HG02943 (cell line): Measurements from ENCODE around the gene ATP4A.

Source experiments
- ATAC-seq: cut with Tn5 transposase; IDR thresholded peaks from one replicate; pipeline ENCODE4 v1.9.1; 2021; ENCODE audit warnings: mild to moderate bottlenecking, low read depth, moderate library complexity; ENCODE audit not compliant: unreplicated experiment

The ATP4A gene

DNA sequence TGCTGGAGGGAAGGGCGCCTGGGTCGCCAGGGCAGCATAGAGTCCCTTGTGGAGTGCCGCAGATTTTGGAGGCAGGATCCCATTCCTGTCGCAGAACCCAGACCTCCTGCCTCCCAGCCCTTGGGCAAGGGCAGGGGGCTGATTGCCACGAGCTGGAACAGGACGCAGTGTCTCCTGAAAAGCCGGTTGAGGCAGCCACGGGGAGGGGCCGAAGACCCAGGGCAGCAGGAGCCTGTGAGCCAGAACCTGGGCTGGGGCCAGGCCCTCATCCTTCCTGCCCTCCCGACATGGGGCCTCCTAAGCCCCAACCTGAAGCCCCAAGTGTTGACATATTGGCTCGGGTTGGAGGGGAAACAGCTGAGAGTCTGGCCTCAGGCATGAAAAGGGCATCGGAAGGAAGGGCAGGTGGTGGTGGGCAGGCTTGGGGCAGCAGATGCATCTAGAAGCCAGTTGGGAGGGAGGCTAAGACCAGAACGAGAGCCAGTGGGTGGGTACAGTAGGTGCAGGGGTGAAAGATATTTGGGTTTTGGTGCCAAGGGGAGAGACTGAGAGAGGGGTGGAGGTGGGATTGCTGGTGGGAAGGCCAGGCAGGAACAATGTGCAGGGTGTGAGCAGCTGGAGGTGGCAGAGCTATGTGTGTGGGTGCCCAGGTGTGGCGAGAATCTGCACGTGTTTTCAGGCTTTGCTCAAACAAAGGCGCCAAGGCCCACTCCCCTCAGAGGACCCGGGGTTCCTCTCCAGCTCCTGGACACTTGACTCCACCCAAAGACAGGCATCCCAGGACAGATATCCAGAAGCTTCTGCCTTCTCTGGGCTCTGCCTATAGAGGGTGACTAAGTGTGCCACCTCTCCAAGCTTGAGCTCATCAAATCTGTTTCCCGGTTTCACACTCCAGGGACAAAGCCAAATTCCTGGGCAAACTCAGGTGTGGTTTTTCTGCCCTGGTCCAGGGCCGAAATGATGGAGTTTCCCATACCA lies 33.9 kb downstream of the ATP4A start:
- ATAC-seq: no peak

DNA sequence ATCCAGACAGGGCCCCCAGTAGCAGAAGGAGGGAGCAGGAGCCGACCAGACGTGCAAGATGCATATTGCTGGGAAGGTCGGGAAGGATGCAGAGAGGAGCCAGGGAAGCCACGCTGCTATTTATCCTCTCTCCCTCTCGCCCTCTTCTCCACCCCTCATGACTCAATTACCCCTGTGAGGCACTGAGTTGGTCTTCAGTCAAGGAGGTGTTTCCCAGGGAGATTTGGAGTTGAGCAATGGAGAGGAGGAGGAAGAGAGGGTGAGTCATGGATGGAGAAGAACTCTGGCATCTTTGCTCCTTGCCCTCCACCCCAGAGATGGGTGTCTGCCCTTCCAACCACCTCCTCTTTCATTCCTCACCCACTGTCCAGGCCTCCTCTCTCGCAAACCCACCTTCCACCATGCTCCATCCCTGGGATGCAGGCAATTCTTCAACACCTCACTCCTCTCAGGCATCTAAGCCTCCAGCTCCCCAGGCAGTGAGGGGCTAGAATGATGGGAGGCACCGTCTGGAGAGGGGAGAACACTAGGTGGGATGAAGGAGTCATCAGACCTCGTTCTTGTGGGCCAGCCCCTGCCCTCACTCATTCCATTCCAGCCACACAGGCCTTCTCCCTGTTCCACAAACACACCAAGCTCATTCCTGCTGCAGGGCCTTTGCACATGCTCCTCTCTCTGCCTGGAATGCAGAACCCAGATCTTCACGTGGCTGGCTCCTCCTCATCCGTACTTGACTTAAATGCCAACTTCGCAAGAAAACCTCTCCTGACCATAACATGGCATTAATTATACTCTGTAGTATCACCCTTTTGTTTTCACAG lies 35.0 kb downstream of the ATP4A start, which contains the start of gene SBSN:
TSS of gene SBSN (minus strand) at position 94 of the 821 bp plus-strand sequence. CDS start at position 64, 30 bp downstream.
- no peak for ATAC-seq

DNA sequence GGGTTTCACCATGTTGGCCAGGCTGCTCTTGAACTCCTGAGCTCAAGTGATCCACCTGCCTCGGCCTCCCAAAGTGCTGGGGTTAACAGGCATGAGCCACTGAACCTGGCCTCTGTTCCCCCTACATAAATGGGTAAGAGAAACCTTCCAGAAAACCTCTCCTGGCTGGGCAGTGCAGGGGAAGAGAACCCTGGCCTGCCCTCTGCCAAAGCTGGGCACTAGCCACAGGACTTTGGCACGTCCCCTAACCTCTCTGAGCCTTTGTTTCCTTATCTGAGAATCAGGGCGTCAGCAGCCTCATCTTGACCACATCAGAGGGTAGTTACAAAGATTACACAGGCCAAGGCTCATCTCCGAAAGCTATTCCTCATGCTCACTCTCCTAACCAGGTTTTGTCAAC lies 37.6 kb downstream of the ATP4A start:
- ATAC-seq: no peak

DNA sequence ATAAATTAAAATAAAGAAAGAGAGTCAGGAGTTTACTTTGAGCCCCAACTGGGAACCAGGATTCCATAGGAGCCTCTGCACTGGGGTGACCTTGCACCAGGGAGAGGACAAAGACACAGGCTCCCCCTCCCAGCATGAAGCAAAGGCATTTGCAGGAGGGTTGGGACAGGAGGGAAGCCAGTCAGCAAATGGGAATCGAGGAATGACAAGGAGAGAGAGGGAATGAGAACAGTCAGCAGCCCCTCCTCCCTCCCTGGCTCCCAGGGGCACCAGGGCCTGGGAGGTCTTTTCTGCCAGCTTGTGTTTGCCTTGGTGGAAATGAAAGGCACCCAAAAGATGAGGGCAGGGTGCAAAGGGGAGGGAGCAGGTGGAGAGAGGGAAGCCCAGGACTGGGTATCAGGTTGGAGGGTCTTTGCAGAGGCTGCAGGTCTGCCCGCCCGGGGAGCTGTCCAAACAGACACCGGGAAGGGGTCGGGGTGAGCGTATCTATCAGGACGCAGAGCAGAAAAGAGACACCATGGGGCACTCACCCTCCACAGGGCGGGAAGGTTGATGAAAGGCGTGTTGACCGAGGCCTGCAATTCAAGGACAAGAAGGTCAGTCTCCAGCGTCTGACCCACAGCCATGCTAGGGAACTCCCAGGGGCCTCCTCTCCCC lies 39.1 kb downstream of the ATP4A start:
- no peak for ATAC-seq

DNA sequence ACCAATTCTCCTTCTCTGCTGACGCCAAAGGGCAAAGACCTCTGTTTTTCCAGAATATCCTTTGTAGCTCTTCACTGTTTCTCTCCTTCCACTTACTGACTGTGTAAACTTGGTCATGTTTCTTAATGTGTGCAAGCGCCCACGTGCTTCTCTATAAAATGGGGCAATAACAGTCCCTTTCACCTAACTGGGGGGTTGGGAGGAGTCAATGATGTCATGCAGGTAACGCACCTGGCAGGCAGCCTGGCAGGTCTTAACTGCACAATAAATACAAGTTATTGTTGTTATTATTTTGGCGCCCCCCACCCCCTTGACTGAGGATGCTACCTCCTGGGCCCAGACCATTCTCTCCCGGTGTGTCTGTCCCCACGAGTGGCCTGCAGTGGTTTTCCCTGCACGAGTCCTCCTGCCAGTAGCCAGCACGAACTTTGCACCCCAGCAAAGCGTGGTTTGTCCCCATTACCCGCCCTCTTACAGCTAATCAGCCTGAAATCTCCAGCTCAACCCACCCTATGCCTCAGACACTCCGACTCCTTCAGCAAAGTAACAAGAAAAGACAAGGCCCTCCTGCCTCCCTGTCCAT lies 40.6 kb downstream of the ATP4A start:
- no peak for ATAC-seq

DNA sequence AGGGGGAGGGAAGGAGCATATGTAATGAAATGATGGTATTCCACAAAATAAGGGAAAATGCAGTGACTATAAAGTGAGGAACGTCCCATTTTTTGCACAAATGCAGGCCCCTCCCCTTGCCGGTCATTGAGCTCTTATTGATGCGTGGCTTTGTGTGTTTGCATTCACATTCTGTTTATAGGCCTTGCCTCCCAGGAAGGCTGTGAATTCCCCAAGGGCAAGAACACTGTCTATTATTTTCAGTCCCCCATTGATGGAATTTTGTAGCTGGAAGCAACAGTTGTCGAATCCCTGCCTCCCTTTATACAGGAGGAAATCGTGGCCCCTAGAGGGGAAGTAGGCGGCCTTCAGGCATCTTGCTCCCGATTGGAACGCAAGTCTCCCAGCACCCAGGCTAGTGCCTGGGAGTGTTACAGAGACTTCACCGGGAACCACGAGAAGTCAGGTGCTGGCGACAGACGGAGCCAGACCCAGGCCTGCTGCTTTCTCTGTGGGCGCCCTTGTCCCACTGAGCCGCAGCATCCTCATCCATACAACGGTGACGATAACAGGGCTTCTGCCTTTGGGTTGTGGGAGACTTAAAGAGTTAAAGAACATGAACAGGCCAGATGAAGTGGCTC lies 42.2 kb downstream of the ATP4A start:
- ATAC-seq: no peak

DNA sequence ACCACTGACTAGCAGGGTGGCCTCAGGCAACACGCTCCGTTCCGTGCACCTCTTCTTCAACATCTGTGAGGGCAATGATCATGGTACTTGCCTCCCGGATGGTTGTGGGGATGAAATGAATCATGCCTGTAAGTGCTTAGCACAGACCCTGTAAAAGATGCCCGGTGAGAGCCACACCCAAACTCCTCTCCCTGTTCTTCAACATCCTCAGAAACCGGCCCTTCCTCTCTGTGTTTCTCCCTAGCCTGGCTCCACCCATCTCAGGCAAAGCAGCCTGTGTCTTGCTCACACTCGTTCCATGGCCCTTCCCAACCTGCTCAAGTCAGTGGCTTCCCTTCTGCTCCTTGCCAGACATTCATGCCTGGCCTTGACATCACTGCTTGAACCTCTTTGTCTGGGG lies 44.2 kb downstream of the ATP4A start:
- no peak for ATAC-seq

DNA sequence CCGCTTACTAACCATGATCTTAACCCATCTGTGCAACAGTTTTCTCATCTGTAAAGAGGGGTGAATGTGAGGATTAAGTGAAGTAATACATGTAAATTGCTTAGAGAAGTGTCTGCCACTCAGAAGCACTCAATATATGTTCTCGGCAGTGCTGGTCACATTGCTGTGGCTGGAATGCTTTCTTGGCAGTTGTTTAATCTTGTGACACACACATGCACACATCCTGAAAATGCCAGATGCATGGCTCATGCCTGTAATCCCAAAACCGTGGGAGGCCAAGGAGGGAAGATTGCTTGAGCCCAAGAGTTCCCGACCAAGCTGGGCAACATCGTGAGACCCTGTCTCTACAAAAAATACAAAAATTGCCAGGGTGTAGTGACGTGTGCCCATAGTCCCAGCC lies 45.1 kb downstream of the ATP4A start:
- no peak for ATAC-seq

DNA sequence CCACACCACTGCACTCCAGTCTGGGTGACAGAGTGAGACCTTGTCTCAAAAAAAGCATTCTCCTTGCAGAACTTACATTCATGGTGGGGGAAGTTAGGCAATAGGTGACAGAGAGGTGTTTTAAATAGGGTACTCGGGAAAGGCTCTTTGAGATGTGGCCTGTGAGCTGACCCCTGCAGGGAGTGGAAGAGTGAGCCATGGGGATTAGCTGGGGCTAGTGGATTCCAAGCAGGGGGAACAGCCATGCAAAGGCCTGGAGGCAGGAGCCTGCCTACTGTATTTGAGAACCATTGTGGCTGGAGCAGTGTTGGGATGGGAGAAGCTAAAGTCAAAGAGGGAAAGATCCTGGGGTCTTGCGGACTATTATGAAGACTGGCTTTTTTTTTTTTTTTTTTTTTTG lies 46.1 kb downstream of the ATP4A start:
- ATAC-seq: no peak

DNA sequence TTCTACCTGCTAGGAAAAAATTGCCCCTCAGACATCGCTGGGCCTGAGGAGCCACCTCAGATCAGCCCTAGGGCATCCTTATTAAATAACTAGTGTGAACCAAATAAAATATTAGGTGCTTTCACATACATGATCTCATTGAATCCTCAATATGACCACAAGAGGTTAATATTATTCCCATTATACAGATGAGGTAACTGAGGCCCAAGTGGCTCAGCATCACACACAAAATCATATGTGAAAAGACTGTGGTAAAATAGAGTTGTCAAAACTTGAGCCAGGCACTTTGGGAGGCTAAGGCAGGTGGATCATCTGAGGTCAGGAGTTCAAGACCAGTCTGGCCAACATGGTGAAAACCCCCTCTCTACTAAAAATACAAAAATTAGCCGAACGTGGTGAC lies 47.1 kb downstream of the ATP4A start:
- ATAC-seq: no peak

DNA sequence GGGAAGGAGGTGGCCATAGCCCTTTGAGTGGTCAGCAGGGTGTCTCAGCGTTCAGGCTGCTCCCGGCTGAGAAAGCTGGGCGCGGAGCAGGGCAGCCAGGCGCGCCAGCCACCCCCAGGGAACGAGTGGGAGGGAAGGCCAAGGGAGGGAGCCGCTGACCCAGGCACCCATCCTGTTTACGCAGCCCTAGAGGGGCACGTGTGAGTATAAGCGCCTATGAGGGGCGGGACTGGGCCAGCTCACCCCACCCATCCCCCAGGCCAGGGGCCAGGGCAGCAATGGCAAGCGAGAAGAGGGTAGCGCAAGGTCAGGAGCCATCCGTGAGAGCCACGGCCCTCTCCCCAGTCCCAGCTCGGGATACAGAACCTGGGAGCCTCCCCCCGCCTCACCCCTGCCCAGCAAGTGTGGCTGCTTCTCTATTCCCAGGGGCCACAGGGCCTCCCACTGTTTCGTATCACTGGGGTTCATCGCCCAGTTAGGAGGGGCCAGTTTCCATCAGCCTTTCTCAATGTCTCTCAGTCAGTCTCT lies 49.1 kb downstream of the ATP4A start:
- ATAC-seq: no peak

DNA sequence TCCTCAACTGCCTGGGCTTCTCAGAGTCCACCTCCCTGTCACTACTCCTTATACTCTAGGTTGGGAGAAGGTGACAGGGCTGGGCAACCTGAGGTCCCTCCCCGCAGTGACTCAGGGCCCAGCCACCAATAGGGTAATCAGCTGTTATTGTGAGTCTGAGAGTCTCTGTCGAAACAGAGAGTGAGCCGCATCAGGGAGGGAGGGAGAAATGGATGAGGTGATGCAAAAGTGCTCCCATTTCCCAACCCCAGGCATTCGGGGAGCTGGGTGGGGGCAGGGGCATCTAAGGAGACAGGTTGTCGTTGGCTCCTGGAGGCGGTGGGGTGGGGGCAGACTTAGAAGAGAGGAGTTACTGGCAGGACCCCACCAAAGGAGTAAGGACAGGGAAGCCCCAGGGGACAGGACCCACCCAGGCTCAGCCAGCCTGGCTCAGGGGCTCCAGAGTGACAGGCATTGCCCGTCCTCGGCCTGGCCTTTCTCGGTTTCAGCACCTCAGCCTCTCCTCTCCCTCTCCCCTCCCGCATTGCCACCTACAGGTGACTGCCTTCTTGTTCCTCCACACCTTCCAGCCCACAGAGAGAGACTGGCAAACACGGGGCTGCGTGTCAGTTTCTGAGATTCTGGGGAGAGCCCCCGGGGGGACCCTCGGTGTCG lies 49.7 kb downstream of the ATP4A start, which contains the start of gene DMKN:
TSS of gene DMKN (minus strand) at position 22 of the 654 bp plus-strand sequence. CDS start 174 bp downstream, outside the sequence.
- ATAC-seq: no peak

DNA sequence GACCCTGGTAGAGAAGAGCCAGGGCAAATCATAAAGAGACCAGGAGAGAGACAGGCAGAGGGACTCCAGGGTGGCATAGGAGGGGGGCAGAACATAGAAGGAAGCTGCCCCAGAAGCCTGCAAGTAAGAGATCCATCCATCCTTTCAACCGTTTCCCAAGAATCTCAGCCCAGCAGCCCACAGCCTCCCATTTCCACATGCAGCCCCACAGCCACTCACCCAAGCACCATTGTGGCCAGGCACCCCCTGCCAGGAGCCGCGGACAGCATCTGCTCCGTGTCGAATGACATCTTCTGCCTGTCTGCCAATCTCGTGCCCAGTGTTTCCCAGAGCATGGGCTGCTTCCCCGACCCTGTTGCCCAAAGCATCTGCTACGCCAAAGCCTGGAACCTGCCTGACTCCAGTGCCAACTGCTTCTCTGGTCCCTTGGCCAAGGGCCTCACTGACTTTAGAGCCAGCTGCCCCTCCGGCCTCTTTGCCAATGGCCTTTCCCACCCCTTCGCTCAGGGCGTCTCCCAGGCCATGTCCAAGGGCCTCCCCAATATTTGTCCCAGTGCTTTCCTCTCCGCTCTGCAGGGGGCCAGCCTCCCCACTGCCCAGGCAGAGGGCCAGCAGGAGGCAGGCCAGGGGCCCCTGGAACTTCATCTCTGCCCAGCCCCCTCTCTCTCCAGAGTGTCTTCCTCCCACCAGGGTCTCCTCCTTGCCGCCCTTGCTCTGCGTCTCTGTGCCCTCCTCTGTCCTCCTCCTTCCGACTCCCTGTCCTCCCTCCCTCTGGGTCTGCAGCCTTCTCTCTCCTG lies 50.4 kb downstream of the ATP4A start:
- no peak for ATAC-seq

DNA sequence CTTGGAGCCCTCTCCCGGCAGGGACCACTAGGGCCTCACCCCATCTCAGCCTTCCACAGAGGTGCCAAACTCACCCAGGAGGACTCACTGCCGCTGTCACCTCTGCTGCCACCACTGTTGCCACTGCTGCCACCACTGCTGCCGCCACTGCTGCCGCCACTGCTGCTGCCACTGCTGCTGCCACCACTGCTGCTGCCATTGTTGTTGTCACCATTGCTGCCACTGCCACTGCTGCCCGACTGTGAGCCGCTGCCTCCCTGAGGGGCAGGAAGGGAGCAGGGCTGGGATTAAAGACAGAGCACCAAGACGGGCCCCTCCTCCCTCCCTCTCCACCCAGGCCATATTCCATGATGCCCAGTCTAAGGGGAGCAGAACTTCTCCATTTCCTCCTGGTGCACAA lies 52.1 kb downstream of the ATP4A start:
- no peak for ATAC-seq

DNA sequence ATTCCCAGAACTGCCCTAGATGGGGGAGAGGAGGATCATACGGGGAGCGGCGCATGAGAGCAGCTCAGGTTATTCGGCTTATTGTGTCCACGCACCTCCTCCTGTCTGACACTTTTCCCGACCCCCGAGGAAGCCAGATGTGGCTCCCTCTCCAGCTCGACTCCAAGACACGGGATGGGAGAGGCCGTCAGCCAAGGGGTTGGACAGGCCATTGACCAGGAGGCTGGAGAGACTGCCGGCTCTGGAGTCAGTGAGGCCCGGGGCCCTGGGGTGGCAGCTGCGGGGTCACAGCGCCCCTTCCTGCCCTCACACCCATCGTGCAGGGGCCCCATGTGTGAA lies 52.9 kb downstream of the ATP4A start:
- ATAC-seq: no peak

DNA sequence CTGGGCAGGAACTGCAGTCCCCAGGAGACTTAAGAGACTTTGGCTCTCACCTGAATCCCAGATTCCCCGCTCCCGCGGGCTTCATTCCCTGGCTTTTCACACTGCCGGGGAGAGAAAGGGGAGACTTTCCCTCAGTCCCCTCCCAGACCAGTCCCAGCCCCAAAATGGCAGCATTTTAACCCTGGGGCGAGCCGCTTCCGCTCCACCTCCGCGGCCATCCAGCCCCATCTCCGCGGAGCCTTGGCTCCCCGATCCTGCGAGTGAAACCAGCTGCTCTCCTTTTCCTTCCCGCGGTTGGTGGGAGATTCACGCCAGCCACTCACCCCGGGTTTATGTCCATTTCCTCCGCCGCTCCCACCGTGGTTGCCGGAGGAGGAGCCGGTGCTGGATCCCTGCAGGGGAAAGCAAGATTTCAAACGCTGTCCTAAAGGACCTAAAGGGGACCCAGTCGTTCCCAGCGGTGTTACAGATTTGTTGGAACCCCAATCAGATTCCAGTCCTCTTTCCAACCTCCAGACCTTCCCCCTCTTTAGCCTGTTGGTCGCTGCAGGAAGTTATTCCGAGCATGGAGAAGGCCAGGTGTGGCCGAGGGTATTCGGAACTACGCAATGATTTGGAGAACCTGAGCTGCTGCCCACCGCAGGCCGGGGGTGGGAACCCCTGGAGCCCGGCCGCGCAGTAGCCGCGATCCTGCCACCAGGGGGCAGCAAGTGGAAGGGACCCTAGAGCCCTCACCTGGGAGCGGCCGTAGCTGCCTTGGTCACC lies 53.4 kb downstream of the ATP4A start:
- ATAC-seq: no peak

DNA sequence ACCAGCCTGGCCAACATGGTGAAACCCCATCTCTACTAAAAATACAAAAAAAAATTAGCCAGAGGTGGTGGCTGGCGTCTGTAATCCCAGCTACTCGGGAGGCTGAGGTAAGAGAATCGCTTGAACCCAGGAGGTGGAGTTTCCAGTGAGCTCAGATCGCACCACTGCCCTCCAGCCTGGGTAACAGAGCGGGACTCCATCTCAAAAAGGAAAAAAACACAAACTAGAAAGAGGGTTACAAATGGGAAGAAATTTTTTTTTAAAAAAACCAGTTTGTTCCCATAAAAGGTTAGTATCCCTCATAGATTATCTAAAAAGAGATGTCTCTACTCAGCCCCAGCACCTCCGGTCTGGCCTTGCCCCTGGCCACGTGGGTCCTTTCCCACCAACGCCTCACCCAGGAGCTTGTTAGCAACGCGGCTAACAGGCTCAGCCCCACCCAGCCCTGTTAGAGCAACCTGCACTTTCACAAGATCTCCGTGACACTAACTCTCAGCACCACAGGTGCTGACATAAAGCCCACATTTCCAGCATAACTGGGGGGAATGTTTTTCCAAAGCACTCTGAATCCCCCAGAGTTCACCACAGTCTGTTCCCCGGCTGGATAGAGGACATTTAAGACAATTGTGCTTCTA lies 54.3 kb downstream of the ATP4A start:
- ATAC-seq: no peak
